ENCODE results near the gene NEU2.

The NEU2 gene

GRCh38 chr2:233032551-233033320 lies at the start of gene NEU2:
Gene NEU2 (plus strand): TSS chr2:233032672. CDS start chr2:233032672, 0 bp downstream.
- no peak for DNase-seq (ENCODE audit: low spot score)

- DNase-seq (ENCODE audit: low spot score): no peak
These were observed 49.4 kb upstream of the NEU2 start for GRCh38 chr2:232982926-232983668.

- no peak for DNase-seq (ENCODE audit: low spot score)
These were observed 48.8 kb upstream of the NEU2 start for GRCh38 chr2:232983669-232984140.

GRCh38 chr2:232984451-232985207 lies 47.8 kb upstream of the NEU2 start:
- no peak for DNase-seq (ENCODE audit: low spot score)

GRCh38 chr2:232986155-232986554 lies 46.3 kb upstream of the NEU2 start:
- DNase-seq (ENCODE audit: low spot score): no peak

GRCh38 chr2:232993231-232993821 lies 39.1 kb upstream of the NEU2 start:
- no peak for DNase-seq (ENCODE audit: low spot score)

- no peak for DNase-seq (ENCODE audit: low spot score)
These were observed 38.0 kb upstream of the NEU2 start for GRCh38 chr2:232994446-232994845.

GRCh38 chr2:232997749-232998665 lies 34.5 kb upstream of the NEU2 start:
- DNase-seq (ENCODE audit: low spot score): no peak

GRCh38 chr2:232998666-232998985 lies 33.8 kb upstream of the NEU2 start:
- DNase-seq (ENCODE audit: low spot score): no peak

- no peak for DNase-seq (ENCODE audit: low spot score)
These were observed 33.1 kb upstream of the NEU2 start for GRCh38 chr2:232999354-232999753.

- DNase-seq (ENCODE audit: low spot score): no peak
These were observed 31.4 kb upstream of the NEU2 start for GRCh38 chr2:233000886-233001750.

GRCh38 chr2:233002829-233003657 lies 29.4 kb upstream of the NEU2 start:
- no peak for DNase-seq (ENCODE audit: low spot score)

- no peak for DNase-seq (ENCODE audit: low spot score)
These were observed 28.6 kb upstream of the NEU2 start for GRCh38 chr2:233003658-233004555.

GRCh38 chr2:233005096-233005495 lies 27.4 kb upstream of the NEU2 start:
- no peak for DNase-seq (ENCODE audit: low spot score)

- no peak for DNase-seq (ENCODE audit: low spot score)
These were observed 25.8 kb upstream of the NEU2 start for GRCh38 chr2:233006648-233007047.

GRCh38 chr2:233007270-233007669 lies 25.2 kb upstream of the NEU2 start:
- no peak for DNase-seq (ENCODE audit: low spot score)

- no peak for DNase-seq (ENCODE audit: low spot score)
These were observed 24.7 kb upstream of the NEU2 start for GRCh38 chr2:233007739-233008138.

- DNase-seq (ENCODE audit: low spot score): no peak
These were observed 22.8 kb upstream of the NEU2 start for GRCh38 chr2:233009661-233010060.

All from kidney capillary endothelial cell (primary cell).